Activated naive CD8-positive, alpha-beta T cell (primary cell): ENCODE measurements around the gene PHLPP1.
"Not testable (repeated sequence)": the region's sequence is repeated elsewhere in the genome, so short reads cannot be mapped to it uniquely, and the experiment has no call there.

ENCODE experiments used
- H3K27ac Mint-ChIP-seq: one replicate; pipeline ENCODE4 v1.8.0; 2021; ENCODE audit warnings: mixed read lengths
- H3K27me3 Mint-ChIP-seq: one replicate; pipeline ENCODE4 v1.8.0; 2021; ENCODE audit warnings: mixed read lengths
- H3K36me3 Mint-ChIP-seq: one replicate; pipeline ENCODE4 v1.8.0; 2021; ENCODE audit warnings: mixed read lengths
- H3K4me1 Mint-ChIP-seq: one replicate; pipeline ENCODE4 v1.8.0; 2021; ENCODE audit warnings: low read depth, mixed read lengths
- H3K4me3 Mint-ChIP-seq: one replicate; pipeline ENCODE4 v1.8.0; 2021; ENCODE audit warnings: mild to moderate bottlenecking, mixed read lengths
- H3K9me3 Mint-ChIP-seq: one replicate; pipeline ENCODE4 v1.8.0; 2021; ENCODE audit warnings: low read depth, mixed read lengths

PHLPP1 gene

GRCh38 chr18:62790871-62791772, 75.8 kb downstream of the PHLPP1 start:
- Mint-ChIP-seq H3K9me3 (no peaks in the 10 kb centered on the region), H3K36me3 (peaks cover 4% of the 10 kb centered on the region), H3K4me3 (no peak overlapping the region), H3K27ac (no peak overlapping the region), H3K4me1 (peaks cover 31% of the 10 kb centered on the region), H3K27me3 (peaks cover 2% of the 10 kb centered on the region)

GRCh38 chr18:62792016-62792415, 76.7 kb downstream of the PHLPP1 start:
- Mint-ChIP-seq H3K4me3 (no peak overlapping the region), H3K27ac (no peak overlapping the region), H3K36me3 (peaks cover 4% of the 10 kb centered on the region), H3K9me3 (no peaks in the 10 kb centered on the region), H3K4me1 (peaks cover 31% of the 10 kb centered on the region), H3K27me3 (peaks cover 2% of the 10 kb centered on the region)

- Mint-ChIP-seq H3K4me1 (peaks cover 7% of the 10 kb centered on the region), H3K4me3 (no peak overlapping the region), H3K9me3 (no peaks in the 10 kb centered on the region), H3K27me3 (peaks cover 2% of the 10 kb centered on the region), H3K27ac (no peak overlapping the region), H3K36me3 (peaks cover 4% of the 10 kb centered on the region)
Measured at GRCh38 chr18:62795813-62796212, 80.5 kb downstream of the PHLPP1 start.

- Mint-ChIP-seq H3K4me1 (peaks cover 4% of the 10 kb centered on the region), H3K36me3 (peaks cover 4% of the 10 kb centered on the region), H3K27ac (no peak overlapping the region), H3K27me3 (peaks cover 2% of the 10 kb centered on the region), H3K9me3 (no peaks in the 10 kb centered on the region), H3K4me3 (no peak overlapping the region)
Measured at GRCh38 chr18:62796216-62796621, 80.9 kb downstream of the PHLPP1 start.

GRCh38 chr18:62797329-62797728, 82.0 kb downstream of the PHLPP1 start:
- H3K27ac Mint-ChIP-seq, result no peak overlapping the region
- H3K27me3 Mint-ChIP-seq, result peaks cover 2% of the 10 kb centered on the region
- peaks cover 4% of the 10 kb centered on the region for H3K36me3 Mint-ChIP-seq
- no peaks in the 10 kb centered on the region for H3K9me3 Mint-ChIP-seq
- no peak overlapping the region for H3K4me3 Mint-ChIP-seq
- no peaks in the 10 kb centered on the region for H3K4me1 Mint-ChIP-seq

GRCh38 chr18:62799977-62800376, 84.6 kb downstream of the PHLPP1 start:
- Mint-ChIP-seq H3K4me1 (no peaks in the 10 kb centered on the region), H3K9me3 (no peaks in the 10 kb centered on the region), H3K36me3 (peaks cover 4% of the 10 kb centered on the region), H3K27me3 (peaks cover 2% of the 10 kb centered on the region), H3K4me3 (no peak overlapping the region), H3K27ac (no peak overlapping the region)

GRCh38 chr18:62802523-62802922, 87.2 kb downstream of the PHLPP1 start:
- no peak overlapping the region for H3K27ac Mint-ChIP-seq
- H3K9me3 Mint-ChIP-seq, result no peaks in the 10 kb centered on the region
- H3K36me3 Mint-ChIP-seq, result no peaks in the 10 kb centered on the region
- no peak overlapping the region for H3K4me3 Mint-ChIP-seq
- no peaks in the 10 kb centered on the region for H3K27me3 Mint-ChIP-seq
- H3K4me1 Mint-ChIP-seq, result no peaks in the 10 kb centered on the region

- H3K36me3 Mint-ChIP-seq, result peaks cover 4% of the 10 kb centered on the region
- H3K27me3 Mint-ChIP-seq, result no peaks in the 10 kb centered on the region
- no peak overlapping the region for H3K4me3 Mint-ChIP-seq
- no peaks in the 10 kb centered on the region for H3K4me1 Mint-ChIP-seq
- H3K9me3 Mint-ChIP-seq, result no peaks in the 10 kb centered on the region
- no peak overlapping the region for H3K27ac Mint-ChIP-seq
Measured at GRCh38 chr18:62807396-62807795, 92.1 kb downstream of the PHLPP1 start.

- H3K36me3 Mint-ChIP-seq, result peaks cover 4% of the 10 kb centered on the region
- H3K27ac Mint-ChIP-seq, result no peak overlapping the region
- H3K27me3 Mint-ChIP-seq, result no peaks in the 10 kb centered on the region
- H3K4me3 Mint-ChIP-seq, result no peak overlapping the region
- no peaks in the 10 kb centered on the region for H3K9me3 Mint-ChIP-seq
- H3K4me1 Mint-ChIP-seq, result peaks cover 2% of the 10 kb centered on the region
Measured at GRCh38 chr18:62808123-62808522, 92.8 kb downstream of the PHLPP1 start.

- not testable (repeated sequence) for H3K36me3 Mint-ChIP-seq, H3K9me3 Mint-ChIP-seq, H3K27ac Mint-ChIP-seq, H3K4me3 Mint-ChIP-seq, H3K4me1 Mint-ChIP-seq, H3K27me3 Mint-ChIP-seq
Measured at GRCh38 chr18:62809445-62809844, 94.1 kb downstream of the PHLPP1 start.

- Mint-ChIP-seq H3K9me3 (no peaks in the 10 kb centered on the region), H3K27ac (no peak overlapping the region), H3K4me1 (peaks cover 2% of the 10 kb centered on the region), H3K27me3 (no peaks in the 10 kb centered on the region), H3K4me3 (no peak overlapping the region), H3K36me3 (peaks cover 4% of the 10 kb centered on the region)
Measured at GRCh38 chr18:62809900-62810299, 94.6 kb downstream of the PHLPP1 start.

GRCh38 chr18:62810682-62811081, 95.3 kb downstream of the PHLPP1 start:
- Mint-ChIP-seq H3K4me1 (peaks cover 2% of the 10 kb centered on the region), H3K27ac (no peak overlapping the region), H3K9me3 (no peaks in the 10 kb centered on the region), H3K27me3 (no peaks in the 10 kb centered on the region), H3K36me3 (peaks cover 4% of the 10 kb centered on the region), H3K4me3 (no peak overlapping the region)

GRCh38 chr18:62811674-62812073, 96.3 kb downstream of the PHLPP1 start:
- Mint-ChIP-seq H3K4me1 (peaks cover 2% of the 10 kb centered on the region), H3K4me3 (no peak overlapping the region), H3K27me3 (no peaks in the 10 kb centered on the region), H3K36me3 (peaks cover 4% of the 10 kb centered on the region), H3K9me3 (no peaks in the 10 kb centered on the region), H3K27ac (no peak overlapping the region)

- Mint-ChIP-seq H3K36me3 (peaks cover 4% of the 10 kb centered on the region), H3K27me3 (no peaks in the 10 kb centered on the region), H3K27ac (no peak overlapping the region), H3K4me3 (no peak overlapping the region), H3K9me3 (no peaks in the 10 kb centered on the region), H3K4me1 (peaks cover 2% of the 10 kb centered on the region)
Measured at GRCh38 chr18:62812242-62812641, 96.9 kb downstream of the PHLPP1 start.

GRCh38 chr18:62812876-62813275, 97.5 kb downstream of the PHLPP1 start:
- H3K4me1 Mint-ChIP-seq, result peaks cover 2% of the 10 kb centered on the region
- no peak overlapping the region for H3K4me3 Mint-ChIP-seq
- no peaks in the 10 kb centered on the region for H3K9me3 Mint-ChIP-seq
- H3K36me3 Mint-ChIP-seq, result peaks cover 3% of the 10 kb centered on the region
- no peak overlapping the region for H3K27ac Mint-ChIP-seq
- no peaks in the 10 kb centered on the region for H3K27me3 Mint-ChIP-seq
